HL-60/S4 treated with retinoic acid at 250 ng/mL for 4 days and 3 days (cell line): ENCODE measurements around the gene HCFC1.

ENCODE experiments used
- in situ Hi-C: fragments of 300-500 bp; cut with MboI; formaldehyde crosslinking; loops from 2 replicates; pipeline ENCODE4 v1.7.0; 2022; ENCODE audit warnings: low sequenced_read_pairs

HCFC1 gene

GRCh38 chrX:153925739-153926551 is 45.7 kb downstream of the HCFC1 start, which contains the start of gene ARHGAP4:
ARHGAP4 (minus strand) TSS chrX:153926264; CDS start chrX:153926202, 62 bp downstream.
- in situ Hi-C loops: no loop called here

GRCh38 chrX:153925387-153925738 is 46.3 kb downstream of the HCFC1 start:
- in situ Hi-C loops: no loop called here

- in situ Hi-C loops: no loop called here
Observed at GRCh38 chrX:153924149-153924861, 47.3 kb downstream of the HCFC1 start.

GRCh38 chrX:153922932-153923857 is 48.4 kb downstream of the HCFC1 start:
- in situ Hi-C loops: no loop called here

- in situ Hi-C loops: no loop called here
Observed at GRCh38 chrX:153921511-153922446, 49.8 kb downstream of the HCFC1 start.

- in situ Hi-C loops: no loop called here
Observed at GRCh38 chrX:153921070-153921469, 50.5 kb downstream of the HCFC1 start.

GRCh38 chrX:153920546-153920945 is 51.1 kb downstream of the HCFC1 start:
- in situ Hi-C loops: no loop called here

- in situ Hi-C loops: no loop called here
Observed at GRCh38 chrX:153919281-153919680, 52.3 kb downstream of the HCFC1 start.

- in situ Hi-C loops: no loop called here
Observed at GRCh38 chrX:153917869-153918268, 53.7 kb downstream of the HCFC1 start.

GRCh38 chrX:153913701-153914100 is 57.9 kb downstream of the HCFC1 start:
- in situ Hi-C loops: no loop called here

GRCh38 chrX:153913211-153913610 is 58.4 kb downstream of the HCFC1 start:
- in situ Hi-C loops: no loop called here

- in situ Hi-C loops: no loop called here
Observed at GRCh38 chrX:153911798-153912197, 59.8 kb downstream of the HCFC1 start.

GRCh38 chrX:153910446-153910845 is 61.2 kb downstream of the HCFC1 start:
- in situ Hi-C loops: no loop called here

- in situ Hi-C loops: no loop called here
Observed at GRCh38 chrX:153909980-153910360, 61.6 kb downstream of the HCFC1 start.

- in situ Hi-C loops: no loop called here
Observed at GRCh38 chrX:153909024-153909979, 62.3 kb downstream of the HCFC1 start.

- in situ Hi-C loops: no loop called here
Observed at GRCh38 chrX:153908219-153908860, 63.3 kb downstream of the HCFC1 start.

- in situ Hi-C loops: no loop called here
Observed at GRCh38 chrX:153907456-153907855, 64.2 kb downstream of the HCFC1 start.

- in situ Hi-C loops: no loop called here
Observed at GRCh38 chrX:153906126-153906917, 65.3 kb downstream of the HCFC1 start.
